HL-60 (cell line): Measurements from ENCODE around the gene UBR4.

Source experiments
- DNase-seq, 2 experiments: peaks; one replicate each; pipeline ENCODE4 v3.0.0-alpha.2; 2010 to 2020; ENCODE audit warnings: low read depth in 1 of 2, low spot score in 1 of 2
- H3K27ac ChIP-seq: fragments of 250-450 bp; sonication (Bioruptor Pico); replicated peaks from 2 replicates; pipeline ENCODE4 v1.5.1; 2020; ENCODE audit warnings: mild to moderate bottlenecking, moderate library complexity
- H3K27me3 ChIP-seq: fragments of 250-450 bp; sonication (Bioruptor Pico); 2 replicates; pipeline ENCODE4 v1.5.1; 2021; ENCODE audit warnings: mild to moderate bottlenecking, moderate library complexity; ENCODE audit not compliant: insufficient read depth, poor library complexity, severe bottlenecking
- H3K4me3 ChIP-seq: replicated peaks from 2 replicates; pipeline ENCODE4 v1.5.1; 2011; ENCODE audit warnings: mild to moderate bottlenecking, control low read depth, low read length; ENCODE audit not compliant: insufficient read depth
- GABPA ChIP-seq: IDR thresholded peaks from 2 replicates; pipeline ENCODE4 v1.6.1; 2012; ENCODE audit warnings: low read depth
- POLR2AphosphoS5 ChIP-seq: IDR thresholded peaks from 2 replicates; pipeline ENCODE4 v1.6.1; 2012; ENCODE audit warnings: low read depth
- SPI1 ChIP-seq: IDR thresholded peaks from 2 replicates; pipeline ENCODE4 v1.6.1; 2012; ENCODE audit warnings: low read depth, mild to moderate bottlenecking, borderline replicate concordance
- TF ChIP-seq, protein P1 (sequence below): IDR thresholded peaks from 2 replicates; pipeline ENCODE4 v1.6.1; 2012; ENCODE audit warnings: low read depth; ENCODE audit not compliant: insufficient replicate concordance
- TF ChIP-seq, protein P2 (sequence below): IDR thresholded peaks from one replicate; pipeline ENCODE4 v1.5.1; 2011; ENCODE audit warnings: low read length, control low read depth, inconsistent platforms; ENCODE audit not compliant: insufficient read depth

The UBR4 gene

DNA sequence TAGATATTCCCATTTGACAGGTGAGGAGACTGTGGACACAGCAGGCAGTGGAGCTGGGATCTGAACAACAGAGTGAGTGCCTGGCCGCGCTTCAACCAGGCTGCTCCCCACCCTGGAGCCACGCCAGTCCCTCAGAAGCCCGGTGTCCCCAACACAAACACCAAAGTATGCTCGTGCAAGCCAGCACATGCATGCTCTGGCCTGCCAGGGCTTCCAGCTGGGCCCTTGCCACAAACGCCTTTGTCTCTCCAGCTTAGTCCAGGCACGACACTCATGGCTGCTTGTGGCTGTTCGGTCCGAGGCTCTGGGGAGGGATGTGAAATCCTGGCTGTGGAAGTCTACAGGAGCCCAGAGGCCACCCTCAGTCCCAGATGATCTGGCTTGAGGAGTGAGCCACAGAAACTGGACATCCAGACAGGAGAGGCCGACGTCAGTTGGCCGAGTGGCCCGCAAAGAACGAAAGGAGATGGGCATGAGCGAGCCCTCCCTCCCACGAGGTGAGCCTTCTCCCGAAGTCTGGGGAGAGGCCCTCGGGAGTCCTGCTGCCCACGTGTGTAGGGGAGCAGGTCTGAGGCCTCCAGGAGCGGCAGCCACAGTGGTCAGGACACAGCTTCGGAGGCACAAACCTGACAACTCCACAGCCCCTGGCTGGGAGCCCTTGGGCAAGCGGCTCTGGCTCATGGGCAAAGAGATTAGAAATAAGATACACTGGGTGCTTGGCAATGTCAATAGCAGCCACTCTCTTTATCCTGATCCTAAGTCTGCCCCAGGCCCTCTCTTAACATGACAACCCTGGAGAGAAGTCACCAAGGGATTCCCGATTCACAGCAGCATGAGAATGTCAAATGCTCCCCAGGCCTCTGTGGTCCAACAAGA lies 136.5 kb downstream of the UBR4 start:
- no peak for DNase-seq
- H3K27me3 ChIP-seq: no peaks in the 10 kb centered on the region
- H3K27ac ChIP-seq: no peak overlapping the region
- no peak overlapping the region for H3K4me3 ChIP-seq
- TF ChIP-seq GABPA (no peak), POLR2AphosphoS5 (no peak), SPI1 (no peak)
- TF ChIP-seq, protein P1, sequence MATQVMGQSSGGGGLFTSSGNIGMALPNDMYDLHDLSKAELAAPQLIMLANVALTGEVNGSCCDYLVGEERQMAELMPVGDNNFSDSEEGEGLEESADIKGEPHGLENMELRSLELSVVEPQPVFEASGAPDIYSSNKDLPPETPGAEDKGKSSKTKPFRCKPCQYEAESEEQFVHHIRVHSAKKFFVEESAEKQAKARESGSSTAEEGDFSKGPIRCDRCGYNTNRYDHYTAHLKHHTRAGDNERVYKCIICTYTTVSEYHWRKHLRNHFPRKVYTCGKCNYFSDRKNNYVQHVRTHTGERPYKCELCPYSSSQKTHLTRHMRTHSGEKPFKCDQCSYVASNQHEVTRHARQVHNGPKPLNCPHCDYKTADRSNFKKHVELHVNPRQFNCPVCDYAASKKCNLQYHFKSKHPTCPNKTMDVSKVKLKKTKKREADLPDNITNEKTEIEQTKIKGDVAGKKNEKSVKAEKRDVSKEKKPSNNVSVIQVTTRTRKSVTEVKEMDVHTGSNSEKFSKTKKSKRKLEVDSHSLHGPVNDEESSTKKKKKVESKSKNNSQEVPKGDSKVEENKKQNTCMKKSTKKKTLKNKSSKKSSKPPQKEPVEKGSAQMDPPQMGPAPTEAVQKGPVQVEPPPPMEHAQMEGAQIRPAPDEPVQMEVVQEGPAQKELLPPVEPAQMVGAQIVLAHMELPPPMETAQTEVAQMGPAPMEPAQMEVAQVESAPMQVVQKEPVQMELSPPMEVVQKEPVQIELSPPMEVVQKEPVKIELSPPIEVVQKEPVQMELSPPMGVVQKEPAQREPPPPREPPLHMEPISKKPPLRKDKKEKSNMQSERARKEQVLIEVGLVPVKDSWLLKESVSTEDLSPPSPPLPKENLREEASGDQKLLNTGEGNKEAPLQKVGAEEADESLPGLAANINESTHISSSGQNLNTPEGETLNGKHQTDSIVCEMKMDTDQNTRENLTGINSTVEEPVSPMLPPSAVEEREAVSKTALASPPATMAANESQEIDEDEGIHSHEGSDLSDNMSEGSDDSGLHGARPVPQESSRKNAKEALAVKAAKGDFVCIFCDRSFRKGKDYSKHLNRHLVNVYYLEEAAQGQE: no peak
- TF ChIP-seq, protein P2, sequence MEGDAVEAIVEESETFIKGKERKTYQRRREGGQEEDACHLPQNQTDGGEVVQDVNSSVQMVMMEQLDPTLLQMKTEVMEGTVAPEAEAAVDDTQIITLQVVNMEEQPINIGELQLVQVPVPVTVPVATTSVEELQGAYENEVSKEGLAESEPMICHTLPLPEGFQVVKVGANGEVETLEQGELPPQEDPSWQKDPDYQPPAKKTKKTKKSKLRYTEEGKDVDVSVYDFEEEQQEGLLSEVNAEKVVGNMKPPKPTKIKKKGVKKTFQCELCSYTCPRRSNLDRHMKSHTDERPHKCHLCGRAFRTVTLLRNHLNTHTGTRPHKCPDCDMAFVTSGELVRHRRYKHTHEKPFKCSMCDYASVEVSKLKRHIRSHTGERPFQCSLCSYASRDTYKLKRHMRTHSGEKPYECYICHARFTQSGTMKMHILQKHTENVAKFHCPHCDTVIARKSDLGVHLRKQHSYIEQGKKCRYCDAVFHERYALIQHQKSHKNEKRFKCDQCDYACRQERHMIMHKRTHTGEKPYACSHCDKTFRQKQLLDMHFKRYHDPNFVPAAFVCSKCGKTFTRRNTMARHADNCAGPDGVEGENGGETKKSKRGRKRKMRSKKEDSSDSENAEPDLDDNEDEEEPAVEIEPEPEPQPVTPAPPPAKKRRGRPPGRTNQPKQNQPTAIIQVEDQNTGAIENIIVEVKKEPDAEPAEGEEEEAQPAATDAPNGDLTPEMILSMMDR: no peak

GRCh38 chr1:19072285-19072981 lies 137.6 kb downstream of the UBR4 start:
- no peak overlapping the region for H3K27ac ChIP-seq
- no peak overlapping the region for H3K4me3 ChIP-seq
- no peak for DNase-seq
- TF ChIP-seq POLR2AphosphoS5 (no peak), GABPA (no peak), SPI1 (no peak)
- TF ChIP-seq, protein P1: no peak
- TF ChIP-seq, protein P2: no peak
- H3K27me3 ChIP-seq: no peaks in the 10 kb centered on the region

DNA sequence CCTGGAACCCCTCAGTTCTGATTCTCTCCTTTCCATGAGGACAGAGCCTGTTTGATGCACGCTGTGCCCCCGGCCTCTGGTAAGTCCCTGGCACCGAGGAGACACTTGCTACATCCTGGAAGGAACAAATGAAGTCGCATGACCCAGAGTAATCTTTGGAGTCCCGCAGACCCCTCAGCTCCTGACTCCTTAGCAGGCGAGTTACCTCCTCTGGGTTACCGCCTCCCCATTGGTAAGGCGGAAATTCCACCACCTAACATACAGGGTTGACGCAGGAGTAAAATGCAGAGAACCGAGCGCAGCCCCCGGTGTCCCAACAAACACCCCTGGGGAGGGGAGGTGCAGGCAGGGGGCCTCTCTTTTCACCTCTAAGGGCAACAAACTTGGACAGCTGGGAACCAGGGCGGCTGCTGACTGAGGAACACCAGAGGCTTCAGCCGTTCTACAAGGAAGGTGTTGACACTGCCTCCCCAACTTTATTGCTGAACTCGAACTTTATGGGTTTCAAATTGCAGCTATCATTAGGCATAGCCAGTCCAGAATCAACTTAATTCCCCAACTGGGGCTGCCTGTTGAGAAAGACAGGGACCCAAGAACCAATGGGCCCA lies 138.3 kb downstream of the UBR4 start:
- H3K27me3 ChIP-seq: no peaks in the 10 kb centered on the region
- TF ChIP-seq GABPA: no peak
- no peak for TF ChIP-seq SPI1
- TF ChIP-seq, protein P2: no peak
- TF ChIP-seq, protein P1: no peak
- TF ChIP-seq POLR2AphosphoS5: no peak
- H3K27ac ChIP-seq: no peak overlapping the region
- DNase-seq: no peak
- H3K4me3 ChIP-seq: no peak overlapping the region
